ENCODE measurements around the gene RHEB. TPM values are rescaled to one million over a fixed set of nuclear protein-coding genes. Genes with fewer than 3 reads are reported as not detected.

Gene RHEB
- total RNA-seq, 4 donors from 2014 or later: 107 to 229 (median 155) TPM

DNA sequence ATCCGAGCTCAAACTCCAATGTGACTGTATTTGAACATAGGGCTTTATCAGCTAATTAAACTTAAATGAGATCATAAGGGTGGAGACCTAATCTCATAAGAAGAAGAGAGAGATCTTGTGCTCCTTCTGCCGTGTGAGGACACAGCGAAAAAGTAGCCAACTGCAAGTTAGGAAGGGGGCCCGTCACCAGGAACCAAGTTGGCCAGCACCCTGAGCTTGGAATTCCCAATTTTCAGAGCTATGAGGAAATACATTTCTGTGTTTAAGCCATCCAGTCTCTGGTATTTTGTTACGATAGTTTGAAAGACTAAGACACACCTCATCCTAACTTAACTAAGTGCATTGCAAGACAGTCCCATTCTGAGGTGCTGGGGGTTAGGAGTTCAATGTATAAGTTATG lies 95.8 kb downstream of the RHEB start:
- ATAC-seq: peak; percentile 14
- H3K9me3 ChIP-seq: peaks cover 0 to 25% (median 0%) of the 10 kb centered on the region in 3 donors
- WGBS, 2 donors (ENCODE audit: low coverage in 1 of 2): 90 to 100% methylated on average over 1 to 5 of the region's 5 CpGs
- no peak overlapping the region for H3K27ac ChIP-seq
- H3K4me3 ChIP-seq: no peak overlapping the region
- TF ChIP-seq, protein P1, sequence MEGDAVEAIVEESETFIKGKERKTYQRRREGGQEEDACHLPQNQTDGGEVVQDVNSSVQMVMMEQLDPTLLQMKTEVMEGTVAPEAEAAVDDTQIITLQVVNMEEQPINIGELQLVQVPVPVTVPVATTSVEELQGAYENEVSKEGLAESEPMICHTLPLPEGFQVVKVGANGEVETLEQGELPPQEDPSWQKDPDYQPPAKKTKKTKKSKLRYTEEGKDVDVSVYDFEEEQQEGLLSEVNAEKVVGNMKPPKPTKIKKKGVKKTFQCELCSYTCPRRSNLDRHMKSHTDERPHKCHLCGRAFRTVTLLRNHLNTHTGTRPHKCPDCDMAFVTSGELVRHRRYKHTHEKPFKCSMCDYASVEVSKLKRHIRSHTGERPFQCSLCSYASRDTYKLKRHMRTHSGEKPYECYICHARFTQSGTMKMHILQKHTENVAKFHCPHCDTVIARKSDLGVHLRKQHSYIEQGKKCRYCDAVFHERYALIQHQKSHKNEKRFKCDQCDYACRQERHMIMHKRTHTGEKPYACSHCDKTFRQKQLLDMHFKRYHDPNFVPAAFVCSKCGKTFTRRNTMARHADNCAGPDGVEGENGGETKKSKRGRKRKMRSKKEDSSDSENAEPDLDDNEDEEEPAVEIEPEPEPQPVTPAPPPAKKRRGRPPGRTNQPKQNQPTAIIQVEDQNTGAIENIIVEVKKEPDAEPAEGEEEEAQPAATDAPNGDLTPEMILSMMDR (IDR thresholded peaks at IDR 0.05): no peak
- TF ChIP-seq POLR2AphosphoS5 (IDR thresholded peaks at IDR 0.05) (no peak), EP300 (IDR thresholded peaks at IDR 0.05) (no peak), POLR2A (IDR thresholded peaks at IDR 0.05) (no peak)
- H3K36me3 ChIP-seq: no peaks in the 10 kb centered on the region
- H3K4me1 ChIP-seq: peaks cover 0 to 30% (median 0%) of the 10 kb centered on the region in 3 donors
- H3K27me3 ChIP-seq: no peaks in the 10 kb centered on the region

DNA sequence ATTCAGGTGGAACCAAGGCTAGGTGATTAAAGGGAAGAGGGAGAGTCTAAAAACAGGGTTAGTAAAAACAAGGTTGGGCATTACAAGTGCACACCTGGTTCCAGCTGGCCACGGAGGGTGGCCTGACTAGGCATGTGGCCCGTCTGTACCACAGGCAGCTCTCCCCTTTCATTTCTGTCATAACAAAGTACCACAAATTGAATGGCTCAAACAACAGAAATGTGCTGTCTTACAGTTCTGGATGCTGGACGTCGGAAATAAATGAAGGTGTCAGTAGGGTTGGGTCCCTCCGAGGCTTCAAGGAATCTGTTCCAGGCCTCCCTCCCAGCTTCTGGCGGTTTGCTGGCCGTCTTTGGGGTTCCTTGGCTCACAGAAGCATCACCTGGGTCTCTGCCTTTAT lies 96.5 kb downstream of the RHEB start:
- Histone ChIP-seq H3K4me3 (no peak overlapping the region), H3K9me3 (peaks cover 0 to 25% (median 0%) of the 10 kb centered on the region in 3 donors), H3K27me3 (no peaks in the 10 kb centered on the region), H3K36me3 (no peaks in the 10 kb centered on the region), H3K4me1 (peaks cover 0 to 23% (median 0%) of the 10 kb centered on the region in 3 donors), H3K27ac (no peak overlapping the region)
- no peak for ATAC-seq
- 70 to 73% methylated on average over 5 to 7 of the region's 7 CpGs for WGBS, 2 donors (ENCODE audit: low coverage in 1 of 2)
- TF ChIP-seq EP300 (IDR thresholded peaks at IDR 0.05): no peak
- TF ChIP-seq, protein P1 (IDR thresholded peaks at IDR 0.05): no peak
- TF ChIP-seq POLR2AphosphoS5 (IDR thresholded peaks at IDR 0.05): no peak
- no peak for TF ChIP-seq POLR2A (IDR thresholded peaks at IDR 0.05)

DNA sequence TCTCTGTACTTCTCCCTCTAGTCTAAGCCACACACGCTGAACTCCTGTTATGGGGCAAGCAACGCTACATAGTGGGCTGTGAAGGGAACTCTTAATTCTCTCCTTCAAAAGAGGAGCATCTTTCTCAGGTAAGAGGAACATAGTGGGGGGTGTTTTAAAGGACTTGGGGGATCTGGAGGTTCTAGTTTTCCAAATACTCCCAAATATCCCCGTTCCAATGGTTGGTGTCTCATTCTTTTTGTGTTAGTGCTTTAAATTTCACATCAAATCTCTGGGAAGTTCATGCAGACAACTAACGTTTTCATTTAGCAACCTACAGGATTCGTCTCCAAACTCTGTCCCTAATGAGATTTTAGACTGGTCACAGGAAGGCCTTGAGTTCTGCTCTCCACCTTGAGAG lies 97.5 kb downstream of the RHEB start:
- peaks cover 0 to 18% (median 0%) of the 10 kb centered on the region in 3 donors for H3K4me1 ChIP-seq
- WGBS, 2 donors (ENCODE audit: low coverage in 1 of 2): 73 to 78% methylated on average over 5 of the region's 5 CpGs
- ATAC-seq: no peak
- H3K4me3 ChIP-seq: no peak overlapping the region
- H3K27ac ChIP-seq: no peak overlapping the region
- peaks cover 0 to 25% (median 0%) of the 10 kb centered on the region in 3 donors for H3K9me3 ChIP-seq
- no peaks in the 10 kb centered on the region for H3K36me3 ChIP-seq
- no peak for TF ChIP-seq POLR2AphosphoS5 (IDR thresholded peaks at IDR 0.05)
- no peak for TF ChIP-seq EP300 (IDR thresholded peaks at IDR 0.05)
- H3K27me3 ChIP-seq: no peaks in the 10 kb centered on the region

DNA sequence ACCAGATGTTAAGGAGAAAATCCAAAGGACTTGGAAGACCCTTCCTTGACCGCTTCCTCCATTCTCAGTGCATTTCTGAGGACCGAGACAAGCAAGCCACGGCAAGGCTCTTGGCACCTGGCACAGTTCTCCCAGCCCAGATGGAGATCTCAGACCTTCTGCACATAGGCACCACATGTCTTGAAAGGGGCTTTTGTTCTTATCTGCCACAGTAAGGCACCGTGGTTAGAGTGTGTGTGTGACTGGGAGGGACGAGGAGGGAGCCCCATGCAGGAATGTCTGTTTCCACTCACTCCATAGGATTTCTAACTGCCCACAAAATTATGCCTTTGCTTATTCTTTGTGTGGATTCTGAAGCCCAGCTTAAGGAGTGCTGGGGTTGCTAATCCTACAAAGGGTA lies 99.6 kb downstream of the RHEB start:
- no peak overlapping the region for H3K4me3 ChIP-seq
- TF ChIP-seq POLR2AphosphoS5 (IDR thresholded peaks at IDR 0.05) (no peak), POLR2A (IDR thresholded peaks at IDR 0.05) (no peak), EP300 (IDR thresholded peaks at IDR 0.05) (no peak)
- TF ChIP-seq, protein P1 (IDR thresholded peaks at IDR 0.05): no peak
- peaks cover 6% of the 10 kb centered on the region for H3K27me3 ChIP-seq
- no peak overlapping the region for H3K27ac ChIP-seq
- no peaks in the 10 kb centered on the region for H3K4me1 ChIP-seq
- no peak for ATAC-seq
- peaks cover 0 to 25% (median 0%) of the 10 kb centered on the region in 3 donors for H3K9me3 ChIP-seq
- 89 to 90% methylated on average over 3 to 5 of the region's 5 CpGs for WGBS, 2 donors (ENCODE audit: low coverage in 1 of 2)
- H3K36me3 ChIP-seq: no peaks in the 10 kb centered on the region

DNA sequence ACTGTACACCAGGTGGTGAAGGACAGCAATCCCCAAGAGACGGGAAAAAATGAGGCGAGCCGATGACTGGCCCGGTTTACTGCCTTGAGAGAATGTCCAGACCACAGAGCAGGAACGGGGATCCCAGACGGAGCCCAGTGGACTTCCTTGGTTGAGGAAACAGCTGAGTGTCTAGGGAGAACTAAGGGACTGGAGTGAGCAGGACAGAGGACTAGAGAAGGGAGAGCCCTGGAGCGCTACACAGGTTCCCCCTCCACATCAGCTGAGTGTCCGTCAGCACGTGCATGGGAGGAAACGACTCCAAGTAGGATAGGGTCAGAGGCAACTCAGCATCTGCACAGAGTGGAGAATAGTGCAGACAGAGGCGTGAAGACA lies 102.8 kb downstream of the RHEB start:
- H3K4me3 ChIP-seq: no peak overlapping the region
- no peaks in the 10 kb centered on the region for H3K36me3 ChIP-seq
- H3K27me3 ChIP-seq: peaks cover 14% of the 10 kb centered on the region
- H3K9me3 ChIP-seq: peaks cover 0 to 17% (median 0%) of the 10 kb centered on the region in 3 donors
- no peak overlapping the region for H3K27ac ChIP-seq
- 47 to 56% methylated on average over 7 to 11 of the region's 11 CpGs for WGBS, 2 donors (ENCODE audit: low coverage in 1 of 2)
- TF ChIP-seq EP300 (IDR thresholded peaks at IDR 0.05): no peak
- TF ChIP-seq, protein P1 (IDR thresholded peaks at IDR 0.05): no peak
- TF ChIP-seq POLR2AphosphoS5 (IDR thresholded peaks at IDR 0.05): no peak
- TF ChIP-seq POLR2A (IDR thresholded peaks at IDR 0.05): no peak
- ATAC-seq: peak; percentile 22
- no peaks in the 10 kb centered on the region for H3K4me1 ChIP-seq

Measured in gastroesophageal sphincter (tissue), 4 donors.